Globus pallidus (tissue), 1 donor: ENCODE data around the gene MAST3.
"Not testable (repeated sequence)": the region's sequence is repeated elsewhere in the genome, so short reads cannot be mapped to it uniquely, and the experiment has no call there.

Experiments
- DNase-seq: peaks from one replicate; pipeline ENCODE4 v3.0.0-alpha.2; 2015; ENCODE audit warnings: low spot score

Gene MAST3

DNA sequence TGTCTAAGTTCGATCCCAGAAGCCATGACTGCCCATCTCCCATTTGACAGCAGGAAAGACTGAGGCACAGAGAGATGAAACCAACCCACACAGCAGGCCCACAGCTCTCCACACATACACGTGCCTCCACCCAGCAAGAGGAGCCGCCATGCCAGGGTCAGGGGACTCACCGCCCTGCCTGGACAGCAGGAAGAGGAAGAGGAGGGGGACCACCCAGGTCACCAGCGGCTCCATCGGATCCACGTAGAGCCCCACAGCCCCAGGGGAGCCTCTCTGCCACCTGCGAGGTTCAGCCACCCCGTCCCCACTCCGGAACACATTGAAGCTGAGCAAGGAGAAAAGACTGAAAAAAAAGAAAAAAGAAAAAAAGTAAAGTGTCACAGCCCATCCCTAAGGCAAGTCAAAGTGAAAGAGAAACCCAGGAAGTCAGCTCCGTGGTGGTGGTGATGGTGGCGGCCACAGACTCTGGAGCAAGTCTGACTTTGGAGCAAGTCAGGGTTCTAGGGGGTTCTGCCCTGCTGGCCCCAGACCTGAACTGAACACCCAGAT is 10.9 kb upstream of the MAST3 start, which contains the start of gene IL12RB1:
IL12RB1 (minus strand) TSS at position 345 of the 549 bp plus-strand sequence; CDS start at position 234, 111 bp downstream.
- DNase-seq, result no peak

DNA sequence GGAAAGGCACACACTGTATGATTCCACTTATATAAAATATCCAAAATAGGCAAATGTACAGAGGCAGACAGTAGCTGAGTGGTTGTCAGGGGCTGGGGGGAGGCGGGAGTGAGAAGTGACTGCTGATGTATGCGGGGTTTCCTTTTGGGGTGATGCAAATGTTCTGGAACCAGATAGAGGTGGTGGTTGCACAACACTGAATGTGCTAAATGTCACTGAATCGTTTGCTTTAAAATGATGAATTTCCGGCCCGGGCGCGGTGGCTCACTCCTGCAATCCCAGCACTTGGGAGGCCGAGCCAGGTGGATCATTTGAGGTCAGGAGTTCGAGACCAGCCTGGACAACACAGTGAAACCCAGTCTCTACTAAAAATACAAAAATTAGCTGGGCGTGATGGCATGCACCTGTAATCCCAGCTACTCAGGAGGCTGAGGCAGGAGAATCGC is 8.5 kb upstream of the MAST3 start:
- DNase-seq, result not testable (repeated sequence)

DNA sequence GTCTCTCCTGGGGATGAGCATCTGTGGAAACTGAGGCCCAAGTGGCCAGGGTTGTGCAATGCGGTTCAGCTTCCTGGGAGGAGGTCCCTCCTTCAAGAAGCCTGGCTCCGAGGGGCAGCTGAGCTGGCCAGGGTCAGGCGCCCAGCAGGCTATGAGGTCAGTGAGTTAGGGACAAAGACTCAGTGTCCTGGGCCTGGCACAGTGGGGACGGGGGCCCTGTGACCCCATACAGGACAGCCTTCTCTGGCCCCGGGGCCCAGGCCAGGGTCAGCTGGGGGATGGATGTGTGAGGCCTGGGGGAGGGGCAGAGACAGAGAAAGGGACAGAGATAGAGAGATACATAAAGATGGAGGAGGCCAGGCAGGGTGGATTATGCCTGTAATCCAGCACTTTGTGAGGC is 7.9 kb upstream of the MAST3 start:
- DNase-seq, result peak; percentile 97

DNA sequence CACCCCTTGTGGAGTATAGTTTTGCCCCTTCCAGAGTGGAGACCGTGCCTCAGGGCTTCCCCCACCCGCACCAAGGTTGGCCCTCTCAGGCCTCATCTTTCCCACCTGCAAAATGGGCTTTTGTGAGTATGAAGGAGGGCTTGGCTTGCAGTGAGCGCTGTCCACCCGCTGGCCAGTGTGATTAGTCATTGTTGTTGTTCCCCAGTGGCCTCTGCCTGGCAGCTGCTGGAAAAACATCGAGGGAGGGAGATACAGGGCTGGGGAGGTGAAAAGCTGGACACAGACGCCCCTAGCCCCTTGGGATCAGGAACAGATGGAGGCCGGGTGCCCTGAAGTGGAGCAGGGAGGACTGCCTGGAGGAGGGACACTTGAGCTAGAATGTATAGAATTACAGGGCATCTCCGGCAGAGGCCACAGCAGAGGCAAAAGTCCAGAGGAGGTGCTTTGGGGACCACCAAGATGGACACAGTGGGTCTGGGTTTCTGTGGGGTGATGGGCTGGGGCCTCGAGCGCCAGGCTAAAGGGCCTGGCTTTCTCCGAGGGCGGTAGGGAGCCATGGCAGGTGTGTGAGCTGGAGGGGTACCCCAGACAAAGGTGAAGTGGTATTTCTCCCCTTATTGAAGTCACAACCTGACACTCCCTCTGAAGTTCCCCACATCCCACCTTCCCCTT is 6.9 kb upstream of the MAST3 start:
- no peak for DNase-seq

DNA sequence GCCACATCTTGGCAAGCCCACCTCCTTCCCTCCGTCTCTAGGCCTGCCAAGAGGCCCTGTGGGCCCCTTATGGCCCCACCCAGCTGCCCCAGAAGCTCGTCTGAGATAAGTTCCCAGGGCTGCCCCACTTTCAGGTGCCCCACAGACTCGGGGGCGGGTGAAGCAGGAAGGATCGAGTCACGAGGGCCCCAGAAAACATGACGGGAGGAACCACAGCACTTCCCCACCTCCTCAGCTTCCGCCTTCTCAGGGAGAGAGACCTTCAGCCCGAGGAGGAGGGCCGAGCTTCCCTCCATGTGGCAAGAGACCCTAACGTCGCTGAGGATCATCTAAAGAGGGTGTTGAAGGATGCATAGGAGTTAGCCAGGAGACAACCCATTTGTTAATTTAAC is 6.4 kb upstream of the MAST3 start:
- DNase-seq, result no peak

DNA sequence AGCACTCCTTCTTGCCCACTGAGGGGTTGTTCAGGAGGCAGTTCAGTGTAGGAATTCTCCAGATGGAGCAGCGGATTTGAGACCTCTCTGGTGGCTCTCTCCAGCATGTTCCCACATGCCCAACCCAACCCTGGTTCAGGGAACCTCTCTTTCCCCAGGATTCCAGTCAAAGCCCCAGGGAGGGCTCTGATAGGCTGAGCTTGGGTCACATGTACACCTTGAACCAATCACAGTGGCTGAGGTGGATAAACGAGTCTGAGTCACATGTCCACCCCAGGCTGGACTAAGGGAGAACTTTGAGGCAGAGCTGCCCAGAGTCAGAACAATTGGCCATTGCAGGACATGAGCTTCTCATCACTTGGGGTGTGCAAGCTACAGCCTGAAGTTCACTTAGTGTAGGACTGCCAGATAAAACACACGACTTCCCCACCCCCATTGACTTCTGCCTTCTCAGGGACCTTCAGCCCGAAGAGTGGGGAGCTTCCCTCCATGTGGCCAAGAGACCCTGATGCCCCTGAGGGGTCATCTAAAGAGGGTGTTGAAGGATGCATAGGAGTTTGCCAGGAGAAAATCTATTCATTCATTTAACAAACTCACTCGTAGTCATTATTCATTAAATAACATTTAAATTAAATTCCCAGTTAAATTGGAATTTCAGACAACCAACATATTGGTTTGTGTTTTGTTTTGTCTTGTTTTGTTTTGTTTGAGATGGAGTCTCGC is 4.0 kb upstream of the MAST3 start:
- DNase-seq, result no peak

DNA sequence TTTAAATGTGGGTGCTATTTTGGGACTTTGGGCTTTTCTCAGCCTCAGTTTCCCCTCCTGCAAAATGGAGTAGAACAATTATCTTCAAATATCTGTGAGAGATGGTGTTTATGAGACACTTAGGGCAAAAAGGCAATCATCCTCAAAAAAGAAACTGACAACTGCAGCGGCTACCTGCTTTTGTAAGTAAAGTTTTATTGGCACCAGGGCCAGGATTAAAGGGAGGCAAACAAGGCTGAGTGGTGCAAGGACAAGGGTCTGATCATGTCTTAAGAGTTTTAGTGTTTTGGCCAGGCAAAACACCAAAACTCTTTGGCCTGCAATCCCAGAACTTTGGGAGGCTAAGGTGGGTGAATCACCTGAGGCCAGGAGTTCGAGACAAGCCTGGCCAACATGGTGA is 1.3 kb upstream of the MAST3 start:
- no peak for DNase-seq

DNA sequence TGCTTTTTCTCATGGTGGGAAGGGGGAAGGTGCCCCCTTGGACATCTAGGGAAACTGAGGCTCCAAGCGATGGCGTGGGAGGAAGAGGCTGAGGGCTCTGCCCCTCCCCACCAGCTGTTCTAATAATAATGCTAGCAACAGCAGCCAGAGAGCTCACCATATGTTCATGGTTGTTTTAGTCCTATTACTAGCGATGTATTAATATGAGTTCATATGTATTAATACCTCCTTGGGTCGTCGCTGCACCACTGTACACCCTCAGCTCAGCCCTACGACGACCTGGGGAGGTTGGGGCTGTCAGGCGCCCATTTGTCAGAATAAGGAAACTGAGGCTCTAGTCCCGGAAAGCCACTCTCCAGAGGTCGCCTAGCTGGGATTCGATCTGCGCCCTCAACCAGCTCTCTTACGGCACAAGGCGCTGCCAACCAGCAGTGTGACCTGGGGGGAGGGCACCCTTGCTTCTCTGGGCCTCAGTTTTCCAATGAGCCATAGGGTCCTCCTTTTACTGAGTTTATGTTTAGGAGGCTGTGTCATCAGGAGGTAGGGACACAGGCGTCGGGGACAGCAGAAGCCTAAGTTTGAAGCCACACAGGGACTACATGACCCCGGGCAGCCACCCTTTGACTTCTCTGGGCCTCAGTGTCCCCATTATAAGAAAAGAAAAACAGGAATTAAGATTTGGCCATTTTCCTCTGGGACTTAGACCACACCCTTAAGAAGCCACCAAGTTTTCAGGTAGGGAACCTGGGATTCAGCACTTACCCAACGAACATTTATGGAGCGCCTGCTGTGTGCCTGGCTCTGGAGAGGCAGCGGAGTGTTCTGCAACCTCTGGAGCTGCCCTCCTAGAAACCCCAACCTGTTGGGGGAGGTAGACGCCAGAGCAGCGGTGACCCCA is 664 bp downstream of the MAST3 start:
- DNase-seq, result no peak

DNA sequence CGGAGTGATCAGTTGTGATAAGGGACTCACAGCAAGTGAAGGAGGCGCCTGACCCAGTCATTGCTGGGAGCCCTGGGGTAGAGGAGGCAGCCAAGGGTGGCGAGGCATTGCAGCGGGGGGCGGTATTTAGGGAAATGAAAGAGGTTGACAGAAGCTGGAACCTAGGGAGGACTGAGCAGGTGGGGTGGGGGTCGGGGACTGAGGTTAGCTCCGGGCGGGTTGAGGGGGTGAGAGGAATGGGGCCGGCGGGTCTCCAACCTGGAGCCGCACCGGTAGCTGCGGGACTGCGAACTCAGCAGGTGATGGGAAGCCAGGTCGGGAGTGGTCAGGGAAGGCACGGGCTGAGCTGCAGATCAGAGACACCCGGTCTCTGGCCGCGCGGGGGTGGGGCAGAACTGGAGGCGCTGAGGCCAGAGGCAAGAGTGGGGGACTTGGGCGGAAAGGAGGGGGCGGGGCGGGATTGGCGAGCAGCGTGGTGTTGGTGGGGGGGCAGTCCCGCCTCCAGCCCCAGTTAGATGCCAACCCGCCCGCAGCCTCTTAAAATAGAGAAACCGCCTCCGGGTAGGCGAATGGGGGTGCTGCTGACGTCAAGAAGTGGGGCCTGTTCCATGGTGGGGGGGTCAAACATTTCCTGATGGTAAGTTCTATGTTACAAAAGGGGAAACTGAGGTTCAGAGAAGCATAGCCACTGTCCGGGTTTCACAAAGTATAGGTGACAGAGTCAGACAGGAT is 1.5 kb downstream of the MAST3 start:
- no peak for DNase-seq

DNA sequence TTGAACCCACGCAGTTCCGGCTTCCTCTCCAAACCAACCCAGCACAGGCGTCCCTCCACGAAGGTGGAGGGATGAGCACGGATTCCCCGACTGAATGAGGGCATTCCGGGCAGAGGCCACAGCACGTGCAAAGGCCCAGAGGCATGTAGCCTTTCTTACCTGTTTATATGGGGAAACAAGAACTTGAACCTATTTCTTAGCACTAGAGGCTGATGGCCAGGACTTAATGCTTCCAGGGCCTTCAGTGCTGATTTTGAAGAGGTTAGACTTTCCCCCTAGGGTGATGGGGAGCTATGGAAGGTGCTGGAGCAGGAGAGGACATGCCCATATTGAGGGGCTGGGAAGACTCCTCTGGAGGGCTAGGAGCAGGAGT is 2.0 kb downstream of the MAST3 start:
- no peak for DNase-seq

DNA sequence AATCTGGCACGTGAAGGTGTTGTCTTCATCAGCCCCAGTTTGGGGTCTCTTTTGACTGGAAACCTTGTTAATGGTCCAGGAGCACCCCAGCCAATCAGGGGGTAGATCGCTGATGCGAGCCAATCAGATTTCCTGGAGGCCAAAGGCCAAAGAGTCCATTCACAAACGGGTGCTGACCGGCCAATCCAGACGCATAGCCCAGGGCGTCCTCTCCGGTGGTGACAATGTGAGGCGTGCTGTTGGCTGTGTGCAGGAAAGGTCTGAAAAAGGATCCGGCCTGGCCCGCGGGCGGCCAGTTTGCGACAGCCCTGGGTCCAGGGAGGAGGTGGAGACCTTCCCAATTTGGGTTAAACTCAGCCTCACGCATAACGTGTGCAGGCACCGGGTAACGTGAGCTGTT is 3.1 kb downstream of the MAST3 start:
- no peak for DNase-seq

DNA sequence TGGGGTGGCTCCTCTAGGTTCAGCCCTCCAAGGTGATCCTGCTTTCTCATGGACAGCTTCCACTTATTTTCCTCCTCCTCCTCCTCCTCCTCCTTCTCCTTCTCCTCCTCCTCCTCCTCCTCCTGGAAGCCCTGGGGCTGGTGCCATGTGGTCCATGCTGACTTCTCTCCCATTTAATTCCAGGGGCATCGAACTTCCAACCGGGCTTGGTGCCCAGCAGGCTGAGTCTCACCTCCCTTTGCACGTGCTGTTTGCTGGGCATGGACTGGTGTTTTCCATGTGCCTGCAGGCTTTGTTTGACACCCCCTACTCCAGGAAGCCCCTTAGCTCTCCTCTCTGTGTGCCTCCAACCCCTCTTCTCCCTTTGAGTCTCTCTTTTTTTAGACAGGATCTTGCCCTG is 3.7 kb downstream of the MAST3 start:
- DNase-seq, result no peak

DNA sequence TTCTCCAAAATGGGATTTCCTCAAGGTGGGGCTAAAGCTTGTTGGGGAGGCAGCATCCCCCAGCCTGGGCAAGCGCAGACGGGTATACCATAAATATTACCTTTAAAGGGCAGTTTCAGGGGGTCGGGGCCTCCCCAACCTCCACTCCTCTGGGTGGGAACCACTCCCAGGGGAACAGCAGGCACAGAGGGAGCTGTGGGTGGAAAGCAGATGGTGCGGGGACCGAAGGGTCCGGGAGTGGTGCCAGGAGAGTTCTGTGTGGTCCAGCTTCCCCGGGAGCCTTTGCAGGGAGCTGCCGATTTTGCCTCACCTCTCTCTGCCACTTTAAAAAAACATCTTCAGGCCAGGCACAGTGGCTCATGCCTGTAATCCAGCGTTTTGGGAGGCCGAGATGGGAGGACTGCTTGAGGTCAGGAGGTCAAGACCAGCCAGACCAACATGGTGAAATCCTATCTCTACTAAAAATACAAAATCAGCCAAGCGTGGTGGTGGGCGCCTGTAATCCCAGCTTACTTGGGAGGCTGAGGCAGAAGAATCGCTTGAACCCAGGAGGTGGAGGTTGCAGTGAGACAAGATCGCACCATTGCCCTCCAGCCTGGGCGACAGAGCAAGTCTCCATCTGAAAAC is 5.5 kb downstream of the MAST3 start:
- DNase-seq, result no peak

DNA sequence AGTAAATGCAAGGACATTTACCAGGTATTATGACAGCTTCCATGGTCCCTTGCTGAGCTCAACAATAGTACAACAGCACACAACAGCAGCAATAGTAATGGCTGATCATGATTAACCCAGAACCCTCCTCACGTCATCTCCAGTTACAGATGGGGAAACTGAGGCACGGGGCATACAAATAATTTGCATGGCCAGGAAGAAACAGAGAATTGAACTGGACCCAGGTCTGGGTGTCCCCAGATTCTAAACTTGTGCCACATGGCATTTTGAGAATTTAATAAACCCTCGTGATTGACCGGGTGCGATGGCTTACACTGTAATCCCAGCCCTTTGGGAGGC is 7.2 kb downstream of the MAST3 start:
- no peak for DNase-seq

DNA sequence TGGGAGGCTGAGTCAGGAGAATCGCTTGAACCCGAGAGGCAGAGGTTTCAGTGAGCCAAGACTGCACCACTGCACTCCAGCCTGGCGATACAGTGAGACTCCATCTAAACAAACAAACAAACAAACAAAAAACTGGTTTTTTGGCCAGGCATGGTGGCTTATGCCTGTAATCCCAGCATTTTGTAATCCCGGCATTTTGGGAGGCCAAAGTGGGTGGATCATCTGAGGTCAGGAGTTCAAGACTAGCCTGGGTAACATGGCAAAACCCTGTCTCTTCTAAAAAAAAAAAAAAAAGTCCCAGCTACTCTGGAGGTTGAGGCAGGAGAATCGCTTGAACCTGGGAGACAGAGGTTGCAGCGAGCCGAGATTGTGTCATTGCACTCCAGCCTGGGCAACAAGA is 7.7 kb downstream of the MAST3 start:
- DNase-seq, result not testable (repeated sequence)

DNA sequence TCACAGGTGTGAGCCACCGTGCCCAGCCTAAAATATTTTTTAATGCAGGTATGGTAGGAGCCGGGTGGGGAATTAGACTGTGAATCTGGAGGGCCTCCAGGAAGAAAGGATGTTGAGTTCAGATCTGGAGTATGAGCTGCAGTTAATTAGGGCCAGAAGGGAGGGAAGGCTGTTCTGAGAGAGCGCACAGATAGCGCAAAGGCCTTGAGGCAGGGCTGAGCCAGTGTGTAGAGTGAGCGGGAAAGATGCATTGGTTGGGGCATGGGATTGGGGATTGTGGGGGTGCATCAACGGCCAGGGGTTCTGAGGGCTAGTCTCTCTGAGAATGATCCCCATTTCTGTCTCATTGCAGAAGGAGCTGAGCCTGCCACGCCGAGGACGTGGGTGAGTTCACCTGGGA is 9.7 kb downstream of the MAST3 start:
- no peak for DNase-seq

DNA sequence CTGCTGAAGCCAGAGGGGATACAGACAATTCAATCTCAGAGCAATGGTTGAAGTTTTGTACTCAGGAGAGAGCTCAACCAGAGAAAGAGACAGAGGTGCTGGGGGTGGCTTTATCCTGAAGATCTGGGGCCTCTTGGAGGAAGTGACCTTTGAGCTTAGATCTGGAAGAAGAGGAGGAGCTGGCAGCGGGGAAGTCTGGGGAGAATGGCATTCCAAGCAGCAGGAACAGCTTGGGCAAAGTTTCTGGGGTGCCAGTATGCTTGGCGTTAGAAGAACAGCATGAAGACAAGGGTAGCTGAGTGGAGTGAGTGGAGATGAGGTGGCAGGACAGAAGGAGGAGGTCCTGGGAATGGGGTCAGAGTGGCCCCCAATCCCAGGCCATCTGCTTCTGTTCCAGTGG is 11.3 kb downstream of the MAST3 start:
- DNase-seq, result no peak

DNA sequence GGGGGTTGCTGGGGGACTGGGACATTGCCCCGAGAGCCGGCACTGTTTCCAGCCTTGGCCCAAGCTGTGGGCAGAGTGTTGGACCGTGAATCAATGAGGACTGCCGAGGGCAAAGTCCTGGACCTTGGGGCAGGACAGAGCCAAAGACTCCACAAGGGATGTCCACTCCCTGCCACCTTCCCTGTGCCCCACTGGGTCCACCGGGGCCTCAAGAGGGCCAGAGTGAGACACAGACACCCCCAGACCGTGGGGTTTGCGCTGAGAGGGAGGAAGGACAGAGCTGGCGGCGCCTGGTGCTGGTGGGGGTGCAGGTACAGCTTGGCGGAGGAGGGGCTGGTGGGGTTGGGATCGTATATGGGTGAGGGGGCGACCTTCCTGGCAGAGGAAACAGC is 11.8 kb downstream of the MAST3 start:
- DNase-seq, result no peak

DNA sequence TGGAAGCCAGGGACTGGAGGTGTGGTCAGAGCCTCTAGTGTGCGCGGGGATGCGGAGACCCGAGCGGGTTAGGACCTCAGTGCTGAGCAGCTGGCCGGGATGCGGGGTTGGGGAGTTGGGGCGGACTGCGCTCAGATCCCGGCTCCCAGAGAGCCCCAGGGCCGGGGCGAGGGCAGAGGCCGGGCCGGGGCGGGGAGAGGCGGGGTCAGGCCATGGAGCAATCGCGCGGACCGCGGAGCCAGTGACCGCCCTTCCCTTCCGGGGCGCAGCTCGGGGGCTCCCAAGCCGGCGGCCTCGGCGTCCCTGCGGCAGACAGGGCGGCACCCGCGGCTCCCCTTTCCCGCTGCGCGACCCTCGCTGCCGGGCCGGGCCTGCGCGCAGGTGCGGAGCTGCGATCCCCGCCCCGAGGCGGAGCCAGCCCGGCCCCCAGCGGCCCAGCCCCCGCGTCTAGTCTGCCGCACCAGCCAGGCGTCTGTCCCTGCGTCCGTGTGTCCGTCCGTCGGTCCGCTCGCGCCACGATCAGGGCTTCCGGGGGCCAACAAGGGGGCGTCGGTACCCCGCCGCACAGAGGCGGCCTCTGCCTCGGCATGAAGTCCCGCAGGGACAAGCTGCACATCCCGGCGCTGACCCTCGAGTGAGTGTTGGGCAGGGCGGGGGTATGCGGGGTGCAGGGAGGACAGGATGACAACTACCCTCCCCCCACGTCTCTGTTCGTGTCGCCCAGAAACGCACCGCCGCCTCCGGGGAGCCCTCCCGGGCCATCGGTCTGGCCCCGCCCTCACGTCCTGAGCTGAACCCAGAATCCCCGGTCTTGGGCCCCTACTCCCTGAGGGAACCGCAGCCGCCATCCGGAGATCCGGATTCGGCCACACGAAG is 12.4 kb downstream of the MAST3 start:
- no peak for DNase-seq

DNA sequence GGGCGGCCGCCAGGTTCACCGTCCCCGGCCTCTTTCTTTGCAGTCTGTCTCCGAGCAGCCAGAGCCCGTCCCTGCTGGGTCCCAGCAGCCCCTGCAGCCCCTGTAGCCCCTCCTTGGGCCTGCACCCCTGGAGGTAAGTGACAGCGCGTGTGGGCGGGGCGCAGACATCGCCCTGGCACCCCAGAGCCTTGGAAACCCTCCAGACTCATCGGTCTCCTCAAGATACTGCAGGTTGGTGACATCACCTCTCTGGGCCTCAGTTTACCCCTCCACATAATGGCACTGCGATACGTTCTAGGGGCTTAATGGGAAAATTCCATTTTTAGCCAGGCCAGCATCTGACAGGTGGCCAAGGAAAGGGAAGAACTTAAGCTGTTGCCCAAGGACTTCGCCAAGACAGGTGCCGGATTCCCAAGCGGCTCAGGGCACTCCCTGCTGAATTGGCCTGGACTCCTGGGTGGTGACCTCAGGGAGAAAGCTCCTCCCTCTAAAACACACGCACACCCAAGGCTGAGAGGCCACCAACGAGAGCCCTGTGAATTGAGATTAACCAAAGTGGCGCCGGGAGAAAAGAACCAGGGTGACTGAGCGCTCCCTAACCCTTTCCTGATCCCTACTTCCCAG is 13.1 kb downstream of the MAST3 start:
- no peak for DNase-seq
